ENCODE results near the gene PLEKHG5. TPM values are rescaled to one million over a fixed set of nuclear protein-coding genes. Genes with fewer than 3 reads are reported as not detected.

The PLEKHG5 gene, protein sequence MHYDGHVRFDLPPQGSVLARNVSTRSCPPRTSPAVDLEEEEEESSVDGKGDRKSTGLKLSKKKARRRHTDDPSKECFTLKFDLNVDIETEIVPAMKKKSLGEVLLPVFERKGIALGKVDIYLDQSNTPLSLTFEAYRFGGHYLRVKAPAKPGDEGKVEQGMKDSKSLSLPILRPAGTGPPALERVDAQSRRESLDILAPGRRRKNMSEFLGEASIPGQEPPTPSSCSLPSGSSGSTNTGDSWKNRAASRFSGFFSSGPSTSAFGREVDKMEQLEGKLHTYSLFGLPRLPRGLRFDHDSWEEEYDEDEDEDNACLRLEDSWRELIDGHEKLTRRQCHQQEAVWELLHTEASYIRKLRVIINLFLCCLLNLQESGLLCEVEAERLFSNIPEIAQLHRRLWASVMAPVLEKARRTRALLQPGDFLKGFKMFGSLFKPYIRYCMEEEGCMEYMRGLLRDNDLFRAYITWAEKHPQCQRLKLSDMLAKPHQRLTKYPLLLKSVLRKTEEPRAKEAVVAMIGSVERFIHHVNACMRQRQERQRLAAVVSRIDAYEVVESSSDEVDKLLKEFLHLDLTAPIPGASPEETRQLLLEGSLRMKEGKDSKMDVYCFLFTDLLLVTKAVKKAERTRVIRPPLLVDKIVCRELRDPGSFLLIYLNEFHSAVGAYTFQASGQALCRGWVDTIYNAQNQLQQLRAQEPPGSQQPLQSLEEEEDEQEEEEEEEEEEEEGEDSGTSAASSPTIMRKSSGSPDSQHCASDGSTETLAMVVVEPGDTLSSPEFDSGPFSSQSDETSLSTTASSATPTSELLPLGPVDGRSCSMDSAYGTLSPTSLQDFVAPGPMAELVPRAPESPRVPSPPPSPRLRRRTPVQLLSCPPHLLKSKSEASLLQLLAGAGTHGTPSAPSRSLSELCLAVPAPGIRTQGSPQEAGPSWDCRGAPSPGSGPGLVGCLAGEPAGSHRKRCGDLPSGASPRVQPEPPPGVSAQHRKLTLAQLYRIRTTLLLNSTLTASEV
- total RNA-seq, result 9.5 TPM
- long read RNA-seq, full-length matches to known transcripts, result 5 of 11 reads
- long read RNA-seq, partial matches to known transcripts, result 1 of 11 reads
- long read RNA-seq, other reads (novel, unspliced or antisense), result 5 of 11 reads

DNA sequence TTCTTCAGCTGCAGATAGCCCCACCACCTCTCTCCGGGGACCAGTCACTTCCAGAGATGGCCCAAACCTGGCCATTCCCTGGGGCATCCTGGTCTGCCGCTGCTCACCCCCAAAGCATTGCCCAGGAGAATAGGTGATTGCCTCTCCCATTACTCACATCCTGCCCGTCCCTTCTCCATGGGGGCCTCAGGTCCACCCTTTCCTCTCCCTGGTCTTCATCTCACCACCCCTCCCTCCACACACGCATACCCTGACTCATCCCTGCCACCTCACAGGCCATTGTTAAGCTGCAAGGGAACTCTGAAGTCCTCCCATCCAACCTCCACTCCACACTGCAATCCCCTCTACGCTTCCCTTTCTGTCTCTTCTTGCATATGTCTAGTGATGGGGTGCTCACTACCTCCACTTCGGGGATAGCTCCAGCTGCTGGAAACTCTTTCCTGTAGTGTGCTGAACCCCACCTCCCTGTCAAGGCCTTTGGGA is at the start of gene PLEKHG5:
PLEKHG5 (minus strand) TSS at position 188 of the 483 bp plus-strand sequence. CDS start 14,096 bp downstream, outside the sequence.
- Histone ChIP-seq H3K9me3 (no peaks in the 10 kb centered on the region), H3K4me1 (peaks cover 43% of the 10 kb centered on the region), H3K27me3 (ENCODE audit: low read depth) (peaks cover 18% of the 10 kb centered on the region), H3K27ac (peak within 1 kb of the TSS; percentile 73), H3K4me3 (peak within 1 kb of the TSS; percentile 64), H3K36me3 (no peaks in the 10 kb centered on the region)
- DNase-seq (no peak), ATAC-seq (no peak)
- intact Hi-C loops (cut with DNase I), result no loop called here
- TF ChIP-seq, protein P1, sequence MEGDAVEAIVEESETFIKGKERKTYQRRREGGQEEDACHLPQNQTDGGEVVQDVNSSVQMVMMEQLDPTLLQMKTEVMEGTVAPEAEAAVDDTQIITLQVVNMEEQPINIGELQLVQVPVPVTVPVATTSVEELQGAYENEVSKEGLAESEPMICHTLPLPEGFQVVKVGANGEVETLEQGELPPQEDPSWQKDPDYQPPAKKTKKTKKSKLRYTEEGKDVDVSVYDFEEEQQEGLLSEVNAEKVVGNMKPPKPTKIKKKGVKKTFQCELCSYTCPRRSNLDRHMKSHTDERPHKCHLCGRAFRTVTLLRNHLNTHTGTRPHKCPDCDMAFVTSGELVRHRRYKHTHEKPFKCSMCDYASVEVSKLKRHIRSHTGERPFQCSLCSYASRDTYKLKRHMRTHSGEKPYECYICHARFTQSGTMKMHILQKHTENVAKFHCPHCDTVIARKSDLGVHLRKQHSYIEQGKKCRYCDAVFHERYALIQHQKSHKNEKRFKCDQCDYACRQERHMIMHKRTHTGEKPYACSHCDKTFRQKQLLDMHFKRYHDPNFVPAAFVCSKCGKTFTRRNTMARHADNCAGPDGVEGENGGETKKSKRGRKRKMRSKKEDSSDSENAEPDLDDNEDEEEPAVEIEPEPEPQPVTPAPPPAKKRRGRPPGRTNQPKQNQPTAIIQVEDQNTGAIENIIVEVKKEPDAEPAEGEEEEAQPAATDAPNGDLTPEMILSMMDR (IDR thresholded peaks at IDR 0.05), result no peak

DNA sequence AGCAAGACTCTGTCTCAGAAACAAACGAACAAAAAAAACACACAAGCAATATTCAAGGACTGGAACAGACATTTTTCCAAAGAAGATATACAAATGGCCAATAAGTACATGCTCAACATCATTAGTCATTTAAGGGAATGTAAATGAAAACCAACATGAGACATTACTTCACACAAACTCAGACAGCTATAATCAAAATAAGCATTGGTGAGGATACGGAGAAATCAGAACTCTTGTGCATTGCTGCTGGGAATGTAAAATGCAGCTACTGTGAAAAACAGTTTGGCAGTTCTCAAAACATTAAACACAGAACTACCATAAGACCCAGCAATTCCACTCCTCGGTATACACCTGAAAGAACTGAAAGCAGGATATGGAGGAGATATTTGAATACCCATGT is 47.5 kb upstream of the PLEKHG5 start:
- no peak for DNase-seq
- Histone ChIP-seq H3K27me3 (ENCODE audit: low read depth) (no peaks in the 10 kb centered on the region), H3K9me3 (no peaks in the 10 kb centered on the region), H3K4me1 (no peaks in the 10 kb centered on the region), H3K4me3 (no peak overlapping the region), H3K27ac (no peak overlapping the region), H3K36me3 (peaks cover 59% of the 10 kb centered on the region)
- TF ChIP-seq, protein P1 (IDR thresholded peaks at IDR 0.05), result no peak
- intact Hi-C loops (cut with DNase I), result no loop called here
- ATAC-seq, result no peak

DNA sequence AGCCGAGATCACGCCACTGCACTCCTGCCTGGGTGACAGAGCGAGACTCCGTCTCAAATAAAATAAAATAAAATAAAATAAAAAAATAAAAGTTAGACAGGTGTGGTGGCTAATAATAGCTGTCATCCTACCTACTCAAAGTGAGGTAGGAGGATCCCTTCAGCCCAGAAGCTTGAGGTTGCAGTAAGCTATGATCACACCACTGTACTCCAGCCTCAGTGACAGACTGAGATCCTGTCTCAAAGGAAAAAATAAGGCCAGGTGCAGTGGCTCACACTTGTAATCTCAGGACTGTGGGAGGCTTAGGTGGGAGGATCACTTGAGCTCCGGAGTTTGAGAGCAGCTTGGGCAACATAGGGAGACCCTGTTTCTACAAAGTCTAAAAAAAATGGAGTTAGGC is 44.8 kb upstream of the PLEKHG5 start:
- Histone ChIP-seq H3K4me1 (no peaks in the 10 kb centered on the region), H3K27me3 (ENCODE audit: low read depth) (no peaks in the 10 kb centered on the region), H3K27ac (no peak overlapping the region), H3K9me3 (no peaks in the 10 kb centered on the region), H3K4me3 (no peak overlapping the region), H3K36me3 (peaks cover 63% of the 10 kb centered on the region)
- intact Hi-C loops (cut with DNase I), result no loop called here
- no peak for ATAC-seq
- TF ChIP-seq, protein P1 (IDR thresholded peaks at IDR 0.05), result no peak
- DNase-seq, result no peak

DNA sequence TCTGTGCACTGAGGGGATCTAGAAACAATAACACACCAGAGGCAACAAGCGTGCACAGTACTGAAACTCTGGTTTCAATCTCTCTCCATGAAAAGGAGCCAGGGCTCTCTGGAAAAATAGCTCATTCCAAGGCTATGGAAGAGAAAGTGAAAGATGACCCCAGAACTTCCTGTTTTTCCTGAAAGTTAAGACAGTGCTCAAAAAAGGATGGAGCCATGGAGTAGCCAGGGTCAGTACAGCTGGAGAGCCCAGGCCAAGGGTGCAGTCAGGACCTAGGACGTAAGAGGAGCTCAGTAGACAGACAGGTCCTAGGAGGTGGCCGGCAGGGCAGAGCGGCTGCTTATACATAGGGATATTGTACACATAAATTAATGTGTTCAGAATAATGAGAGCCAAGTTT is 43.7 kb upstream of the PLEKHG5 start:
- no peaks in the 10 kb centered on the region for H3K9me3 ChIP-seq
- DNase-seq, result peak; percentile 37
- no peak overlapping the region for H3K4me3 ChIP-seq
- no peak overlapping the region for H3K27ac ChIP-seq
- no peaks in the 10 kb centered on the region for H3K4me1 ChIP-seq
- H3K36me3 ChIP-seq, result peaks cover 63% of the 10 kb centered on the region
- intact Hi-C loops (cut with DNase I), result no loop called here
- ATAC-seq, result no peak
- H3K27me3 ChIP-seq (ENCODE audit: low read depth), result no peaks in the 10 kb centered on the region
- TF ChIP-seq, protein P1 (IDR thresholded peaks at IDR 0.05), result no peak

DNA sequence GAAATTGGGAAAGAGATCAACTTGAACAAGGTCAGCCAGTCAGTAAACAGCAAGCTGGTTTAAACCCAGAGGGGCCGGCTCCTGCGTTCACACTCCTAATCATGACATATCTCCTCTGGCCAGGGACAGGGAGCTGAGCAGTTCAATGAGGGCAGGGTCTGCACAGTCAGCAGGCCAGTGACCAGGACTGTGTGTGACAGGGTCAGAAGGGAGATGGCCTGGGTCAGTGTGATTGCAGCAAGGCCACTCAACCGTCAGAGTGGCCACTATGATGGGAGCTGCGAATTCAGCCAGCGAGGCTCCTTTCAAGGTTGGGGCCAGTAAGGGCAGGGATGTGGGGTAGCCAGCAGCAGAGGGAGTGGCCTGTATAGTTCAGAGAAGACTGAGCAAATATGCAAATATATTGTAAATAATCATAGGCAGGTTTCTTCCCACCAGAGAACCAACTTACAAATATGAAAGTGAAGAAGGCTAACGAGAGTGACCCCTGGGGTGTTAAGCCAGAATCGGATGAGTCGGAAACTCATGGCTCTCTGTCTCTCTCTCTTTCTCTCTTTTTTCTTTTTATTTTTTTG is 42.9 kb upstream of the PLEKHG5 start:
- DNase-seq (peak; percentile 19), ATAC-seq (no peak)
- no peaks in the 10 kb centered on the region for H3K9me3 ChIP-seq
- H3K36me3 ChIP-seq, result peaks cover 72% of the 10 kb centered on the region
- H3K4me1 ChIP-seq, result no peaks in the 10 kb centered on the region
- no peaks in the 10 kb centered on the region for H3K27me3 ChIP-seq (ENCODE audit: low read depth)
- TF ChIP-seq, protein P1 (IDR thresholded peaks at IDR 0.05), result no peak
- H3K27ac ChIP-seq, result no peak overlapping the region
- no peak overlapping the region for H3K4me3 ChIP-seq
- intact Hi-C loops (cut with DNase I), result no loop called here
